Fibroblast of lung (primary cell): ENCODE results near the gene CHD2.

Experiments used
- EZH2 ChIP-seq: IDR thresholded peaks from 2 replicates; pipeline ENCODE4 v1.5.1; 2012; ENCODE audit warnings: low read length, control low read depth, mild to moderate bottlenecking; ENCODE audit errors: missing control alignments
- TF ChIP-seq, protein P1 (sequence below), 2 donors: IDR thresholded peaks in 1 of 2; conservative IDR thresholded peaks in 1 of 2; 1 replicate in 1 of 2; 2 replicates in 1 of 2; pipeline ENCODE4 v1.5.1; 2011 to 2012; ENCODE audit warnings: low read length in 2 of 2, control low read depth in 1 of 2, inconsistent platforms in 1 of 2, low read depth in 1 of 2, mild to moderate bottlenecking in 1 of 2

DNA sequence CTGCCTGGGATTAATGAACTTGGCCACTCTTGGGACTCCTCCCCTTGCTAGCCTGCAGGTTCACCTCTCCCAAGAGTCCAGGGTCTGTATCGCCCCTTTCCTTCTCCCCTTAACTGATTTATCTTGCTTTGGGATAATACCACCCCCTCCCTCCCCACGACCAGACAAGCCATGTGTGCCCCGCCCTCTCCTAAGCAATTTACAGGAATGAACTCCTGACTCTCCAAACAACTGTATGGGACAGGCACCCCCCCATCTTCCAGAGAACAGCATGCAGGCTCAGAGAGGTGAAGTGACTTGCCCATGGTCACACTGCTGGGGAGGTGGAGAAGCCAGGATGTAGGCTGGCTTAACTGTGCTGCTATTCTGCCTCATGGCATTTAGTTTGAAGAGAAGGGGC lies 142.1 kb downstream of the CHD2 start:
- TF ChIP-seq, protein P1, sequence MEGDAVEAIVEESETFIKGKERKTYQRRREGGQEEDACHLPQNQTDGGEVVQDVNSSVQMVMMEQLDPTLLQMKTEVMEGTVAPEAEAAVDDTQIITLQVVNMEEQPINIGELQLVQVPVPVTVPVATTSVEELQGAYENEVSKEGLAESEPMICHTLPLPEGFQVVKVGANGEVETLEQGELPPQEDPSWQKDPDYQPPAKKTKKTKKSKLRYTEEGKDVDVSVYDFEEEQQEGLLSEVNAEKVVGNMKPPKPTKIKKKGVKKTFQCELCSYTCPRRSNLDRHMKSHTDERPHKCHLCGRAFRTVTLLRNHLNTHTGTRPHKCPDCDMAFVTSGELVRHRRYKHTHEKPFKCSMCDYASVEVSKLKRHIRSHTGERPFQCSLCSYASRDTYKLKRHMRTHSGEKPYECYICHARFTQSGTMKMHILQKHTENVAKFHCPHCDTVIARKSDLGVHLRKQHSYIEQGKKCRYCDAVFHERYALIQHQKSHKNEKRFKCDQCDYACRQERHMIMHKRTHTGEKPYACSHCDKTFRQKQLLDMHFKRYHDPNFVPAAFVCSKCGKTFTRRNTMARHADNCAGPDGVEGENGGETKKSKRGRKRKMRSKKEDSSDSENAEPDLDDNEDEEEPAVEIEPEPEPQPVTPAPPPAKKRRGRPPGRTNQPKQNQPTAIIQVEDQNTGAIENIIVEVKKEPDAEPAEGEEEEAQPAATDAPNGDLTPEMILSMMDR (conservative IDR thresholded peaks at IDR 0.05 in 1 of 2, IDR thresholded peaks at IDR 0.05 in 1 of 2; ENCODE audit: low read depth in 1 of 2, low read length in 2 of 2) = no peak
- no peak for TF ChIP-seq EZH2
